Bronchial epithelial cell (primary cell): Measurements from ENCODE around the gene ADGRV1. TPM values are rescaled to one million over a fixed set of nuclear protein-coding genes. Genes with fewer than 3 reads are reported as not detected.

Experiments used
- DNase-seq: peaks from one replicate; pipeline ENCODE4 v3.0.0-alpha.2; 2010; ENCODE audit warnings: low read depth
- FAIRE-seq: peaks from 2 replicates; lab custom pipeline; 2011; peaks lifted over from hg19 to GRCh38; lab: Jason Lieb, UNC
- H3K27me3 ChIP-seq: 2 replicates; pipeline ENCODE4 v1.5.1; 2011; ENCODE audit warnings: low read length; ENCODE audit not compliant: control insufficient read depth, insufficient read depth
- H3K36me3 ChIP-seq: 2 replicates; pipeline ENCODE4 v1.5.1; 2011; ENCODE audit warnings: low read length; ENCODE audit not compliant: control insufficient read depth, insufficient read depth
- H3K4me3 ChIP-seq: 2 replicates; pipeline ENCODE4 v1.5.1; 2011; ENCODE audit warnings: mild to moderate bottlenecking, low read depth, low read length, control low read depth
- CTCF ChIP-seq: IDR thresholded peaks from 2 replicates; pipeline ENCODE4 v1.5.1; 2011; ENCODE audit warnings: mild to moderate bottlenecking, moderate library complexity, low read length, control low read depth, inconsistent platforms; ENCODE audit not compliant: insufficient read depth, severe bottlenecking
- total RNA-seq: library from RNA; depleted of rRNA; stranded (reverse); fragments of >200 nt; gene quantifications from 2 replicates; pipeline ENCODE4 v1.2.1, GENCODE V29; 2014

ADGRV1 gene
- total RNA-seq, 1 donor from 2014 or later = 1.6 TPM

DNA sequence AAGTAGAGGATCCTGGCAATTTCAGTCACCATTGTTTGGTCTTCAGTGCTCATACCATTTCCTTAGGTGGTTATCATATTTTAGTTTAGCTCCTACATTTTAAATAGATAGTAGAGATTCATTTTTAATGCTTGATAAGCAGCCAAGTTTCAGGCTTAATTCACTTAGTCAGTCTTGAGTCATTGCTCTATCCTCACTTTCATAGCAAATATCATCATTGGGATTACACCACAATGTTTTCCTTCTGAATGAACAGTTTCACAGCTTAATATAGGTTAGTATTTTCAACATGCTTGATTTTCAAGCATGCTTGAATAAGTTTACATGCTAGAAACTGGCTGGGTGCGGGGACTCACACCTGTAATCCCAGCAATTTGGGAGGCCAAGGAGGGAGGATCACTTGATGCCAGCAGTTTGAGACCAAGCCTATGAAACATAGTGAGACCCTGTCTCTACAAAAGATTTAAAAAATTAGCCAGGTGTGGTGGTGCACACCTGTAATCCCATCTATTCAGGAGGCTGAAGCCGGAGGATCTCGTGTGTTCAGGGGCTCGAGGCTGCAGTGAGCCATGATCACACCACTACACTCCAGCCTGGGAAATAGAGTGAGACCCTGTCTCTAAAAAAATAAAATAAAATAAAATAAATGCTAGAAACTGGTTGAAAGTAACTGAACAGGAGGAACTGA, 339.9 kb downstream of the ADGRV1 start:
- Histone ChIP-seq H3K27me3 (no peaks in the 10 kb centered on the region), H3K36me3 (no peaks in the 10 kb centered on the region), H3K4me3 (no peak overlapping the region)
- FAIRE-seq (no peak), DNase-seq (peak; percentile 95)
- TF ChIP-seq CTCF = no peak

DNA sequence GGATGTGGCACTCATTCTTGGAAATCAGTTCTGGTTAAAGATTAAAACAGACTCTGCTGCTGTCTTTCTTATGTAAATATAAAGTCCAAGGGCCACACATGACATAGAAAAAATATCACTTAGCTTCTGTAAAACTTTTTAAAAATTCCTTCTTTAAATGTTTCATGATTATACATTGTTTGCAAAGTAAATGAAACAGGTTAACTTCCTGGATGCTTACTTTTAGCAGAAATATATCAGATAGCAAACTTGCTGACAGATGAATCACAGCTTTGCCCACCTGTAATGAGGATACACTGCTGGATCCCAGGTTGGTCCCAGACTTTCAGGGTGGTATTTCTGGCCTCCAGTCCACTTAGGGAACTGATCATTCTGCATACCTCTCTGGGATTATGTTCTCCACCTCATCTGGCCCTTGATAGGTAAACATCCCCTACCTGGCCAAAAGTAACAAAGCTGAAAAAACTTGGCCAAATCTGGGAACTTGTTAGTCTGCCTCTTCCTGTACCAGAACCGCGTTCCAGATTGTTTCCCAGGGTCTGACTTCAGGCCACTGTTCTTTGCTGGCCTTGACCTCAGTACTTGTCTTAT, 340.5 kb downstream of the ADGRV1 start:
- no peak for FAIRE-seq

DNA sequence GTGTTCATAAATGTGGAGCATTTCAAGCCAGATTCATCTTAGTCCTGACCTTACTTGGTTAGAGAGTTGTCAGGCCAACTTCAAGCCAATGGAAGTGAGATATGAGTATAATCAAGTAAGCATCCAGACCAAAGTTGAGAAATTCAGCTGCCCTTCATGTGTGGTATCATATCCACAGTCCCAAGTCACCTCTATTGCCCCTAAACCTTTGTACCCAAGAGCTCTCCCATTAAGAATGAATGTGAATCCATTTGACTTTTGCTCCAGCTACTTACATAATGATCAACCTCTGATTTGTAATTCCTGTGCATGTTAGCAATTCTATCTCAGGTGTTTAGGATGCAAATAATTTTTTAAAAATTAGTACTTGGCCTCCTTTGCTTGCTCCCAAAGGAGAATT, 342.7 kb downstream of the ADGRV1 start:
- no peak for DNase-seq
- no peaks in the 10 kb centered on the region for H3K36me3 ChIP-seq
- no peak overlapping the region for H3K4me3 ChIP-seq
- no peaks in the 10 kb centered on the region for H3K27me3 ChIP-seq
- no peak for FAIRE-seq
- no peak for TF ChIP-seq CTCF

More for the DNA sequence above, 340.5 kb downstream of the ADGRV1 start:
- no peak for TF ChIP-seq CTCF
- H3K4me3 ChIP-seq = no peak overlapping the region
- DNase-seq = no peak
- H3K36me3 ChIP-seq = no peaks in the 10 kb centered on the region
- H3K27me3 ChIP-seq = no peaks in the 10 kb centered on the region

- H3K27me3 ChIP-seq = no peaks in the 10 kb centered on the region
- no peaks in the 10 kb centered on the region for H3K36me3 ChIP-seq
- FAIRE-seq (no peak), DNase-seq (no peak)
- no peak for TF ChIP-seq CTCF
- H3K4me3 ChIP-seq = no peak overlapping the region
Observed at GRCh38 chr5:90902170-90902569, 343.6 kb downstream of the ADGRV1 start.

DNA sequence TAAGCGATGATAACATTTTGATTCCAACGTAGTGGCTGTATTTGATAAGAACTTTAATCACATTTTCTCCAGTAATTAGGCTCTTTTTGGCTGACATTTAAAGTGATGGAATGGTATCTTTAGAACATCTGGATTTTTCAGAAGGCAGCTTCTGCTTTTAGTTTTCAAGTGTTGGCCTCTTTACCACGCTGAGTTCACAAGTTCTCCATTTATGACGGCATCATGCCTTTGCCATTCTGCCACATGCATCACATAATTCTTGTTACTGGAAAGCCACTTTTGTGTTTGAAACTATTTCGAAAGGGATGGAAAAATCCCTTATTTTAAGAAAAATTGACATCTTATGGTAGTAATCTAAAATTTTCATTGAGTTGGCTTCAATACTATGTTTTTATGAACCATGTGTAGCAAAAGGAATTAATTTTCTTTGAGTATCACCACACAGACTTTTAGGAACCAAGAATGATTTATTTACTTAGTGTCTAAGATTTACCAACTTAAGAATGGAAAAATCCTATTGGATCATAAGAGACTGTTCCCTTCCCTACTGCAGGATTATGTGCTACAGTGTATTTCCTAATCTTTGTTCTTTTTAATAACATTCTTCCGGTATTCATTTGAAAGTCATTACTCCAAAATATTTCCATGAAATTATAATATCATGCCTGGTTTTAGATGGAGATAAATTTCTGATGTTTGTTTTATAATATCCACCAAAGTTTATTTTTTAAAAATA, 344.2 kb downstream of the ADGRV1 start:
- FAIRE-seq = no peak
- Histone ChIP-seq H3K36me3 (no peaks in the 10 kb centered on the region), H3K27me3 (no peaks in the 10 kb centered on the region), H3K4me3 (no peak overlapping the region)
- TF ChIP-seq CTCF = no peak
- no peak for DNase-seq
